Panc1 (cell line): ENCODE measurements around the gene PLCD3. TPM values are rescaled to one million over a fixed set of nuclear protein-coding genes. Genes with fewer than 3 reads are reported as not detected.

Experiments used
- ATAC-seq: fragments of 200-7000 bp; cut with Tn5 transposase; 2 replicates; pipeline ENCODE4 v1.9.1; 2020; ENCODE audit warnings: mild to moderate bottlenecking, moderate library complexity
- BruUV-seq: library from RNA; stranded (reverse); fragments of 400-500 nt; replicated peaks from 2 replicates; lab custom pipeline; 2021; lab: Mats Ljungman, UMichigan
- CTCF ChIA-PET: fragments of 300-600 bp; sonication (Branson Sonifier 250); formaldehyde crosslinking; loops from one replicate; lab custom pipeline; 2022; ENCODE audit warnings: antibody characterized with exemption; lab: Charles Lee
- POLR2A ChIA-PET: fragments of 300-600 bp; sonication (Branson Sonifier 250); formaldehyde crosslinking; loops from one replicate; lab custom pipeline; 2022; ENCODE audit warnings: antibody characterized with exemption; lab: Charles Lee
- DNase-seq: peaks from one replicate; pipeline ENCODE4 v3.0.0-alpha.2; 2010; ENCODE audit warnings: low read depth, low spot score
- H3K27ac ChIP-seq: 2 replicates; pipeline ENCODE4 v1.5.1; 2011; ENCODE audit warnings: mild to moderate bottlenecking, low read length, inconsistent platforms
- H3K27me3 ChIP-seq: fragments of 200-500 bp; sonication (Bioruptor generic); 2 replicates; pipeline ENCODE4 v1.6.0; 2014; ENCODE audit warnings: low read length, inconsistent platforms; ENCODE audit not compliant: control insufficient read depth, insufficient read depth
- H3K36me3 ChIP-seq: fragments of 200-500 bp; sonication (Bioruptor generic); 2 replicates; pipeline ENCODE4 v1.5.1; 2014; ENCODE audit warnings: inconsistent platforms, mild to moderate bottlenecking, low read length, moderate library complexity; ENCODE audit not compliant: control insufficient read depth, insufficient read depth
- H3K4me1 ChIP-seq: 2 replicates; pipeline ENCODE4 v1.5.1; 2011; ENCODE audit warnings: inconsistent platforms, mild to moderate bottlenecking, low read length, moderate library complexity; ENCODE audit not compliant: control insufficient read depth, insufficient read depth
- H3K4me3 ChIP-seq, 2 experiments: 2 replicates each; pipeline ENCODE4 v1.5.1; 2011 to 2012; ENCODE audit warnings: low read depth in 2 of 2, low read length in 2 of 2, mild to moderate bottlenecking in 2 of 2, inconsistent platforms in 1 of 2, moderate library complexity in 1 of 2
- H3K9me3 ChIP-seq: fragments of 200-500 bp; sonication (Bioruptor generic); 2 replicates; pipeline ENCODE4 v1.5.1; 2014; ENCODE audit warnings: low read depth, mild to moderate bottlenecking, inconsistent platforms, low read length, moderate library complexity; ENCODE audit not compliant: control insufficient read depth, insufficient read depth
- POLR2AphosphoS5 ChIP-seq: IDR thresholded peaks from 2 replicates; pipeline ENCODE4 v1.6.1; 2012; ENCODE audit warnings: mild to moderate bottlenecking, low read depth, low read length, moderate library complexity
- TCF7L2 ChIP-seq: IDR thresholded peaks from 2 replicates; pipeline ENCODE4 v1.6.1; 2011; ENCODE audit warnings: mild to moderate bottlenecking, low read depth, low read length, inconsistent platforms
- in situ Hi-C: cut with HindIII; loops from 2 replicates; pipeline ENCODE4 v1.10.0; 2016; ENCODE audit warnings: low sequenced_read_pairs, low pct_unique_long_range_greater_than_20kb
- intact Hi-C: fragments of 100-400 bp; cut with micrococcal nuclease; formaldehyde crosslinking; loops from one replicate; pipeline ENCODE4 v1.10.0; 2022; ENCODE audit not compliant: unreplicated experiment
- total RNA-seq: library from RNA; stranded (reverse); gene quantifications from one replicate; pipeline ENCODE4 v1.2.1, GENCODE V29; 2021; ENCODE audit not compliant: unreplicated experiment
- TF ChIP-seq, protein P1 (sequence below): fragments of 450-650 bp; IDR thresholded peaks from 2 replicates; pipeline ENCODE4 v1.5.1; 2017; ENCODE audit warnings: mild to moderate bottlenecking
- TF ChIP-seq, protein P2 (sequence below), 2 experiments: IDR thresholded peaks; 2 replicates each; pipeline ENCODE4 v1.6.1; 2011 to 2012; ENCODE audit warnings: low read depth in 2 of 2, control low read depth in 1 of 2, low read length in 1 of 2, mild to moderate bottlenecking in 1 of 2, moderate library complexity in 1 of 2; ENCODE audit not compliant: insufficient read depth in 1 of 2

The PLCD3 gene
- total RNA-seq, 1 experiment from 2014 or later, result 125 TPM

GRCh38 chr17:45093444-45094110 lies 38.7 kb downstream of the PLCD3 start:
- peak overlapping the region; percentile 76 for H3K27ac ChIP-seq
- no TSS peak for BruUV-seq
- TF ChIP-seq POLR2AphosphoS5 (no peak), TCF7L2 (no peak)
- TF ChIP-seq, protein P1, sequence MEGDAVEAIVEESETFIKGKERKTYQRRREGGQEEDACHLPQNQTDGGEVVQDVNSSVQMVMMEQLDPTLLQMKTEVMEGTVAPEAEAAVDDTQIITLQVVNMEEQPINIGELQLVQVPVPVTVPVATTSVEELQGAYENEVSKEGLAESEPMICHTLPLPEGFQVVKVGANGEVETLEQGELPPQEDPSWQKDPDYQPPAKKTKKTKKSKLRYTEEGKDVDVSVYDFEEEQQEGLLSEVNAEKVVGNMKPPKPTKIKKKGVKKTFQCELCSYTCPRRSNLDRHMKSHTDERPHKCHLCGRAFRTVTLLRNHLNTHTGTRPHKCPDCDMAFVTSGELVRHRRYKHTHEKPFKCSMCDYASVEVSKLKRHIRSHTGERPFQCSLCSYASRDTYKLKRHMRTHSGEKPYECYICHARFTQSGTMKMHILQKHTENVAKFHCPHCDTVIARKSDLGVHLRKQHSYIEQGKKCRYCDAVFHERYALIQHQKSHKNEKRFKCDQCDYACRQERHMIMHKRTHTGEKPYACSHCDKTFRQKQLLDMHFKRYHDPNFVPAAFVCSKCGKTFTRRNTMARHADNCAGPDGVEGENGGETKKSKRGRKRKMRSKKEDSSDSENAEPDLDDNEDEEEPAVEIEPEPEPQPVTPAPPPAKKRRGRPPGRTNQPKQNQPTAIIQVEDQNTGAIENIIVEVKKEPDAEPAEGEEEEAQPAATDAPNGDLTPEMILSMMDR, result no peak
- TF ChIP-seq, protein P2, sequence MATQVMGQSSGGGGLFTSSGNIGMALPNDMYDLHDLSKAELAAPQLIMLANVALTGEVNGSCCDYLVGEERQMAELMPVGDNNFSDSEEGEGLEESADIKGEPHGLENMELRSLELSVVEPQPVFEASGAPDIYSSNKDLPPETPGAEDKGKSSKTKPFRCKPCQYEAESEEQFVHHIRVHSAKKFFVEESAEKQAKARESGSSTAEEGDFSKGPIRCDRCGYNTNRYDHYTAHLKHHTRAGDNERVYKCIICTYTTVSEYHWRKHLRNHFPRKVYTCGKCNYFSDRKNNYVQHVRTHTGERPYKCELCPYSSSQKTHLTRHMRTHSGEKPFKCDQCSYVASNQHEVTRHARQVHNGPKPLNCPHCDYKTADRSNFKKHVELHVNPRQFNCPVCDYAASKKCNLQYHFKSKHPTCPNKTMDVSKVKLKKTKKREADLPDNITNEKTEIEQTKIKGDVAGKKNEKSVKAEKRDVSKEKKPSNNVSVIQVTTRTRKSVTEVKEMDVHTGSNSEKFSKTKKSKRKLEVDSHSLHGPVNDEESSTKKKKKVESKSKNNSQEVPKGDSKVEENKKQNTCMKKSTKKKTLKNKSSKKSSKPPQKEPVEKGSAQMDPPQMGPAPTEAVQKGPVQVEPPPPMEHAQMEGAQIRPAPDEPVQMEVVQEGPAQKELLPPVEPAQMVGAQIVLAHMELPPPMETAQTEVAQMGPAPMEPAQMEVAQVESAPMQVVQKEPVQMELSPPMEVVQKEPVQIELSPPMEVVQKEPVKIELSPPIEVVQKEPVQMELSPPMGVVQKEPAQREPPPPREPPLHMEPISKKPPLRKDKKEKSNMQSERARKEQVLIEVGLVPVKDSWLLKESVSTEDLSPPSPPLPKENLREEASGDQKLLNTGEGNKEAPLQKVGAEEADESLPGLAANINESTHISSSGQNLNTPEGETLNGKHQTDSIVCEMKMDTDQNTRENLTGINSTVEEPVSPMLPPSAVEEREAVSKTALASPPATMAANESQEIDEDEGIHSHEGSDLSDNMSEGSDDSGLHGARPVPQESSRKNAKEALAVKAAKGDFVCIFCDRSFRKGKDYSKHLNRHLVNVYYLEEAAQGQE (IDR thresholded peaks at IDR 0.05; ENCODE audit: insufficient read depth in 1 of 2, low read depth in 2 of 2, low read length in 1 of 2), result no peak
- no peak overlapping the region for H3K4me3 ChIP-seq
- no peaks in the 10 kb centered on the region for H3K27me3 ChIP-seq
- CTCF ChIA-PET, result no interaction called here
- in situ Hi-C loops (no loop called here), intact Hi-C loops (no loop called here)
- H3K4me1 ChIP-seq, result peaks cover 11% of the 10 kb centered on the region
- H3K9me3 ChIP-seq, result no peaks in the 10 kb centered on the region
- ATAC-seq, result no peak; the same call in 1 of the 2 replicates
- DNase-seq, result no peak
- peaks cover 8% of the 10 kb centered on the region for H3K36me3 ChIP-seq
- POLR2A ChIA-PET, result no interaction called here

DNA sequence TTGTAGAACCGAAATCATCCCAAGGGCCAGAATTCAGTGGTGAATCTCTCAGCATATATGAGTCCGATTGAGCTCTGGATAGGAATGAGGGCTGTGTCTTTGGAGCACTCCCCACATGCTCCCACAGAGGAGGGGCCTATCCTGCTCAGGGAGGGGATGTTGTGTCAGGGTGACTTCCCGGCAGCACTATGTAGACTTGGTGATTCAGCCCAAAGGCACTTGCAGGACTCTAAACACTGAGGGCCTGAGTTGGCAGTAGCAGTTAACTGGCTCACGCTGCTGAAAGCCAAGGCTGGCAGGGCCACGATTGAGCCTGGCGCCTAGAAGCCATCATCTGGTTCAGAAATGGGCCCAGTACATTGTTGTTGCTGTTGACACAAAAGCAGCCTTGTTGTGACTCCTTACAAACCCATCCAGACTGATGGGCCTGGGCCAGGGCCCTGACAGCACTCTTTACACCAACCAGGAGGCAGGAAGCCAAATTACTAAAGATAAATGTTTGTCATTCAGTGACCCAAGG lies 39.3 kb downstream of the PLCD3 start:
- intact Hi-C loops, result no loop called here
- Histone ChIP-seq H3K4me3 (no peak overlapping the region), H3K9me3 (no peaks in the 10 kb centered on the region), H3K36me3 (peaks cover 8% of the 10 kb centered on the region), H3K27me3 (no peaks in the 10 kb centered on the region), H3K27ac (peak overlapping the region; percentile 76), H3K4me1 (peaks cover 11% of the 10 kb centered on the region)
- DNase-seq, result peak; percentile 60
- in situ Hi-C loops, result no loop called here
- peak; percentile 58; the same call in 1 of the 2 replicates for TF ChIP-seq POLR2AphosphoS5
- TF ChIP-seq, protein P1, result no peak
- POLR2A ChIA-PET, result no interaction called here
- no TSS peak for BruUV-seq
- peak; percentile 97 for ATAC-seq
- CTCF ChIA-PET, result no interaction called here
